Body of pancreas (tissue), 4 donors: ENCODE results near the gene RIMS1. TPM values are rescaled to one million over a fixed set of nuclear protein-coding genes. Genes with fewer than 3 reads are reported as not detected.

Experiments
- ATAC-seq: fragments of 150-250 bp; one replicate; pipeline ENCODE4 v1.9.1; 2016
- DNase-seq, 4 donors: peaks; one replicate each; pipeline ENCODE4 v3.0.0-alpha.2; 2019
- H3K27ac ChIP-seq, 4 donors: fragments of 200-600 bp; sonication (generic); 1 replicate in 3 of 4; 2 replicates in 1 of 4; pipeline versions ENCODE4 v1.5.1 to v1.6.1; 2016 to 2019; ENCODE audit warnings: mild to moderate bottlenecking in 1 of 4, mixed read lengths in 1 of 4, moderate library complexity in 1 of 4
- H3K27me3 ChIP-seq, 2 donors: fragments of 200-600 bp; sonication (generic); one replicate each; pipeline ENCODE4 v1.6.0; 2016; ENCODE audit warnings: mild to moderate bottlenecking in 1 of 2
- H3K36me3 ChIP-seq, 2 donors: fragments of 200-600 bp; sonication (generic); replicated peaks in 1 of 2; 2 replicates each; pipeline ENCODE4 v1.5.1; 2016; ENCODE audit warnings: low read depth in 2 of 2; ENCODE audit not compliant: insufficient read depth in 1 of 2
- H3K4me1 ChIP-seq: fragments of 200-600 bp; sonication (generic); one replicate; pipeline ENCODE4 v1.6.0; 2016
- H3K4me3 ChIP-seq, 2 donors: fragments of 200-600 bp; sonication (generic); 1 replicate in 1 of 2; 2 replicates in 1 of 2; pipeline ENCODE4 v1.5.1; 2016 to 2019
- H3K9me3 ChIP-seq, 3 donors: fragments of 200-600 bp; sonication (generic); 1 replicate in 2 of 3; 2 replicates in 1 of 3; pipeline ENCODE4 v1.5.1; 2016
- POLR2A ChIP-seq, 3 donors: fragments of 450-650 bp; IDR thresholded peaks; one replicate each; pipeline ENCODE4 v1.6.1; 2016; ENCODE audit warnings: antibody characterized with exemption in 3 of 3, mild to moderate bottlenecking in 2 of 3
- WGBS, 2 donors: methylation state at CpG; one replicate each; pipeline ENCODE4 v1.1.5; 2017; 5-methylcytosine and 5-hydroxymethylcytosine counted together
- intact Hi-C: fragments of 100-400 bp; cut with DNase I; formaldehyde crosslinking; loops from one replicate; pipeline ENCODE4 v1.15.1; 2023
- total RNA-seq, 2 donors: library from RNA; depleted of rRNA; stranded (reverse); fragments of >200 nt; gene quantifications; one replicate each; pipeline ENCODE4 v1.1.0, GENCODE V29; 2016
- TF ChIP-seq, protein P1 (sequence below), 7 experiments: fragments of 450-650 bp in 4 of 7; fragments of 200-600 bp in 3 of 7; sonication (generic) in 3 of 7; IDR thresholded peaks; one replicate each; pipeline ENCODE4 v1.5.1; 2016 to 2019; ENCODE audit warnings: antibody characterized with exemption in 7 of 7

Gene RIMS1
- total RNA-seq, 2 donors from 2014 or later: 0.78 to 5.9 TPM

DNA sequence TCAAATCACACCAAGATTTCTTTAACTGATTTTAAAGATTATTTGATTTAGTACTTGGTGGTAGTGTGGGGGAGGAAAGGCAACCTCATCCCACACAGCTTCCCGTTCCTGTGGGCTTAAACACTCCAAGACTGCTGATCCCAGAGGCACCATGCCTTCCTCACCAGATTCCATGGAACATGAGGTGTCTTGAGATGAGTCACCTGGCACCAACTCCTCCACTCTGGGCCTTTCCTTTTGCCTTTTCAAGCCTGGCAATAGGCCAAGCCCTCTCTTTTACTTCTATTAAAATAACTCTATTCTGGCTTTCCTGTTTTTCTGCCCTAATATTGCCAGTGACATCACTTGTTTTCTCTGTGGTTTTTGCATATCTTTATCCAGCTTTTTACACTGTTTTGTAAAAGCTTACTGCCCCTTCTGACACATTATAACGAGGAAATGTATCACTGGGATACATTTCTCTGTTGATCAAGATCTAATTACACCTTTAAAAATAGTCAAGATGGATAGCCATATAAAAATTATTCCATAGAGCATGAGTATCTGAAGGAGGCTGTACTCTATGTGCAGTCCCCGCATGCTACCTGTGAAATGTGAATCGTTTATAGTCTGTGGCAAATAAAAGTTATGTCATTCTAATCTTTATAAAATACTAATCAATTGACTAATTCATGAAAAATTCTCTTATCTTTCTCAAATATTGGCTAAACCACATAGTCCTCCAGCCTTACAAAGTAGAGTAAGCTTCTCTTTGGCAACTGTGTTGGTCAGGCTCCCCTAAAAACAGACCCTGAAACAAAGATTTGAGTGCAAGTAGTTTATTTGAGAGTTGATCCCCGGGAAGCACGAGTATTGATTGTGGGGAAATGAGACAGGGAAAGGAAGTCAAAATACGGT lies 477.7 kb downstream of the RIMS1 start:
- H3K27me3 ChIP-seq: no peaks in the 10 kb centered on the region
- no peaks in the 10 kb centered on the region for H3K4me1 ChIP-seq
- H3K36me3 ChIP-seq: no peaks in the 10 kb centered on the region
- H3K27ac ChIP-seq: no peak overlapping the region
- 60 to 70% methylated on average over 7 of the region's 7 CpGs for WGBS, 2 donors
- H3K4me3 ChIP-seq: no peak overlapping the region
- ATAC-seq (no peak), DNase-seq (peak in 1 of 4 donors; percentile 12)
- intact Hi-C loops: no loop called here
- no peaks in the 10 kb centered on the region for H3K9me3 ChIP-seq
- TF ChIP-seq POLR2A (IDR thresholded peaks at IDR 0.05): no peak
- TF ChIP-seq, protein P1, sequence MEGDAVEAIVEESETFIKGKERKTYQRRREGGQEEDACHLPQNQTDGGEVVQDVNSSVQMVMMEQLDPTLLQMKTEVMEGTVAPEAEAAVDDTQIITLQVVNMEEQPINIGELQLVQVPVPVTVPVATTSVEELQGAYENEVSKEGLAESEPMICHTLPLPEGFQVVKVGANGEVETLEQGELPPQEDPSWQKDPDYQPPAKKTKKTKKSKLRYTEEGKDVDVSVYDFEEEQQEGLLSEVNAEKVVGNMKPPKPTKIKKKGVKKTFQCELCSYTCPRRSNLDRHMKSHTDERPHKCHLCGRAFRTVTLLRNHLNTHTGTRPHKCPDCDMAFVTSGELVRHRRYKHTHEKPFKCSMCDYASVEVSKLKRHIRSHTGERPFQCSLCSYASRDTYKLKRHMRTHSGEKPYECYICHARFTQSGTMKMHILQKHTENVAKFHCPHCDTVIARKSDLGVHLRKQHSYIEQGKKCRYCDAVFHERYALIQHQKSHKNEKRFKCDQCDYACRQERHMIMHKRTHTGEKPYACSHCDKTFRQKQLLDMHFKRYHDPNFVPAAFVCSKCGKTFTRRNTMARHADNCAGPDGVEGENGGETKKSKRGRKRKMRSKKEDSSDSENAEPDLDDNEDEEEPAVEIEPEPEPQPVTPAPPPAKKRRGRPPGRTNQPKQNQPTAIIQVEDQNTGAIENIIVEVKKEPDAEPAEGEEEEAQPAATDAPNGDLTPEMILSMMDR (IDR thresholded peaks at IDR 0.05): no peak

DNA sequence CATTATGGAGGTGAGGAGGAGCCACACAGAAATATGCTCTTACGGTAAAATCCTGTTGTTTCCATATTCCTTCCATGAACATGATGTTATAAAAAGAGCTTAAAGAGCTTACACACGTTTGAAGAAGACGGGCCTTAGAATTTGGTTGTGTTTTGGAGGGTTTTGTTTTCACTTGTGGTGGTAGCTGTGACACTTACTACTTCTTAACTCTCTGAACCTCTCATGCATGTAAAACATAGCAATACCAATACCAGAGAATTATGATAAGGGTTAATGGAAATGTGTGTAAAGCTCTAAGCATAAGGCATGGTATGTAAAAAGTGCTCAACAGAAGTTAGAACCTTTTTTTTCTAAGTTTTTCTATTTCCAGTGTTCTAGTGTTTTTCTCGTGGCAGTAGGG lies 479.4 kb downstream of the RIMS1 start:
- Histone ChIP-seq H3K36me3 (no peaks in the 10 kb centered on the region), H3K9me3 (no peaks in the 10 kb centered on the region), H3K4me3 (no peak overlapping the region), H3K4me1 (no peaks in the 10 kb centered on the region), H3K27ac (no peak overlapping the region), H3K27me3 (no peaks in the 10 kb centered on the region)
- intact Hi-C loops: no loop called here
- DNase-seq (no peak), ATAC-seq (no peak)
- TF ChIP-seq, protein P1 (IDR thresholded peaks at IDR 0.05): no peak
- TF ChIP-seq POLR2A (IDR thresholded peaks at IDR 0.05): no peak
- 61 to 72% methylated on average over 4 of the region's 4 CpGs for WGBS, 2 donors

DNA sequence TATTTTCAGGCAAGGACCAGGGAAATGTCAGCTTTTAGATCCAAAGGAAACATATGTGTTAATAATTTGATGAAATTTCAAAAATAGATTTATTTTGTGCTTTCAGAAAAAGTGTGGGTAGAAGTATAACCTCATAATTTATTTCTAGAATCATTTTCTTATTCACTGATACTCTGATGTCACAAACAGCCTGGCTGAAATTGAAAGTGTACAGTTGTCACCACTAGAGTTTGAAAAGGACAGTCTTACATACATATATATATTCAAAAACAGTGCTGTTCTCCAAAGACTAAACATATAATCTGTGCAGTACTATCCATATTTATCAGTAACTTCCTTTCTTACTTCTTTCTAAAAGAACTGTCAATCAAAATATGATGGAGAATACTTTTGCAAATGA lies 481.1 kb downstream of the RIMS1 start:
- DNase-seq (no peak), ATAC-seq (no peak)
- Histone ChIP-seq H3K4me3 (no peak overlapping the region), H3K27ac (no peak overlapping the region), H3K27me3 (no peaks in the 10 kb centered on the region), H3K4me1 (no peaks in the 10 kb centered on the region), H3K36me3 (no peaks in the 10 kb centered on the region), H3K9me3 (no peaks in the 10 kb centered on the region)
- TF ChIP-seq, protein P1 (IDR thresholded peaks at IDR 0.05): no peak
- no peak for TF ChIP-seq POLR2A (IDR thresholded peaks at IDR 0.05)
- intact Hi-C loops: no loop called here

DNA sequence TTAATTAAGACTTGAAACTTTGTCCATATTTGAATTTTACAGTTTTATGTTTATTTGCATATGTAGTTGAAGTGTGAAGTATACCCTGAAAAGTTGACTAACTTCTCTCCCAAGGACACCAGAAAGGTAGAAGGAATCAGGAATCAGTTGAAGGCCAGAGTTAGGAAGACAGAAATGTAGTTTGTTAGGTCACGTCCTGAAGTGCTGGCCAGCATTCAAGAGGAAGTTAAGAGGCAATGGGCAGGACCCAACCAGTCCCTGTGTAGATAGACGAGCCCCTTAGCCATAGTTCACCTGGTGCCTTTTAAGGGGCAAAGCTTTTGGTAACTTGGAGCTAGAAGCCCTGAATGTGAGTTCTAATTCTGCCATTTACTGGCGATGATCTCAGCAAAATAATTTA lies 485.1 kb downstream of the RIMS1 start:
- H3K9me3 ChIP-seq: no peaks in the 10 kb centered on the region
- intact Hi-C loops: no loop called here
- H3K36me3 ChIP-seq: no peaks in the 10 kb centered on the region
- no peak overlapping the region for H3K27ac ChIP-seq
- 64 to 70% methylated on average over 3 of the region's 3 CpGs for WGBS, 2 donors
- H3K27me3 ChIP-seq: no peaks in the 10 kb centered on the region
- ATAC-seq: no peak
- TF ChIP-seq, protein P1 (IDR thresholded peaks at IDR 0.05): no peak
- no peak for TF ChIP-seq POLR2A (IDR thresholded peaks at IDR 0.05)
- DNase-seq: no peak
- no peaks in the 10 kb centered on the region for H3K4me1 ChIP-seq
- H3K4me3 ChIP-seq: no peak overlapping the region

DNA sequence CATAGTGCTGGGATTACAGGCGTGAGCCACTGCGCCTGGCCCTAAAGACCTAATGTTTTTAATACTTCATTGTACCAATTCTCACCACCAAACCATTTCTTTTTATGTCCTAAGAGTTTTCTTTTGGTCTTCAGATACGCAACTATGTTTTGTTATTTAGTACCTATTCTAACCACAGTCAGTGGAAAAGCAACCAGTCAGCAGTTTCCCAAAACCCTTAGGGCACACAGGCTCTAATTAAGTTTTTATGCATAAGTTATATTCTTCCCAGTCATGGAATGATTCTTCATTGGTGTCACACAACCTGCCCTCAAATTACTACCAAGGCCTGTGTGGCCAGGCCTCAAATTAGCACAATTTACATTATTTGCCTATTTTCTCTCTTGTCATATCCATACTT lies 487.8 kb downstream of the RIMS1 start:
- WGBS, 2 donors: 94 to 96% methylated on average over 3 of the region's 3 CpGs
- TF ChIP-seq POLR2A (IDR thresholded peaks at IDR 0.05): no peak
- TF ChIP-seq, protein P1 (IDR thresholded peaks at IDR 0.05): no peak
- DNase-seq (no peak), ATAC-seq (no peak)
- H3K4me3 ChIP-seq: no peak overlapping the region
- no peaks in the 10 kb centered on the region for H3K9me3 ChIP-seq
- no peak overlapping the region for H3K27ac ChIP-seq
- intact Hi-C loops: no loop called here
- no peaks in the 10 kb centered on the region for H3K4me1 ChIP-seq
- H3K27me3 ChIP-seq: no peaks in the 10 kb centered on the region
- H3K36me3 ChIP-seq: no peaks in the 10 kb centered on the region
